ENCODE measurements around the gene CPA1. TPM values are rescaled to one million over a fixed set of nuclear protein-coding genes. Genes with fewer than 3 reads are reported as not detected.

CPA1 gene
- total and polyA plus RNA-seq, 10 donors = 0.79 to 8.1 (median 2.2) TPM

DNA sequence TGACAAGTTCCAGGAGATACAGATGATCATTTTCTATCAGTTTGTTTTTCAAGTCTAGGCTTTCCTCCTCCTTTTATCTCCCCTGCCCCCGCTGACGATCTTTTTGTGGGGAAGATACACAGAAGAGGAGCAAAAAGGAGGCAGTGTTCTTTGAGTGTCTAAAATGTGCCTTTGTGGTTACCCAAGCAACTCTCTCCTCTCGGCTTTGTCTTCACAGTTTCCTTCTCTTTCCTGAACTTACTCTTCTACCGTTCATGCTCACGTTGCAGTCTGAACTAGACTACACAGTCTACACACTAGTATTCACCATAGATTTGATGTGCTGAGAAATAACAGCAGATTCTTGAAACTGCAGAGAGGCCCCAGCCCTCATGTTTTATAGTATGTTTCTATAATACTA lies 36.9 kb downstream of the CPA1 start:
- no peaks in the 10 kb centered on the region for H3K27me3 ChIP-seq (replicated peaks in 1 of 7)
- no peak for DNase-seq
- WGBS, 5 donors = 22 to 46% (median 33%) methylated on average over 5 of the region's 5 CpGs
- intact Hi-C loops (cut with DNase I; ENCODE audit: low total_unique reads) = no loop called here
- no peak overlapping the region for H3K4me3 ChIP-seq
- H3K27ac ChIP-seq = peak overlapping the region in 1 of 8 donors; percentile 10
- peaks cover 0 to 5% (median 0%) of the 10 kb centered on the region in 6 donors for H3K36me3 ChIP-seq
- H3K9me3 ChIP-seq = no peaks in the 10 kb centered on the region
- peaks cover 0 to 29% (median 5%) of the 10 kb centered on the region in 6 donors for H3K4me1 ChIP-seq
- TF ChIP-seq POLR2AphosphoS5 (IDR thresholded peaks at IDR 0.05) (no peak), POLR2A (IDR thresholded peaks at IDR 0.05) (no peak), CTCF (IDR thresholded peaks at IDR 0.05 in 8 of 11, conservative IDR thresholded peaks at IDR 0.05 in 3 of 11) (no peak)

DNA sequence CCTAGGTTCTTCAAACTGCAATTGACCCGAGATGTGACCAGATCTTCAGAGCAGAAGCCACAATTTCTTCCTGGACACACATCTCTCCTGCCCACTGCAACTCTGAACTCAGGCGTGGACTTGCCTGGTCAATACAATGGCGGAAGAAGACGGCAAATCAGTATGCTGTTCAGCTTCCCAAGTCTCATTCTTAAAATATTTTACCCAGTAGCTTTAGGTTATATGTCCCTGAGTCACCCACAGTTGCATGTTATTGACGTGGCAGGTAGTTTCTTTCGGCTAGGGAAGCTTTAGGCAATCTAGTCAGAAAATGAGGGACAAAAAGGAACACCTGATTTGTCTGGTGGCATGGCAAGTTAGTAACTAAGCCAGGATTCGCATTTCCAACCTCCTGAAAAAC lies 38.0 kb downstream of the CPA1 start:
- 91 to 98% (median 95%) methylated on average over 7 of the region's 7 CpGs for WGBS, 5 donors
- H3K4me1 ChIP-seq = peaks cover 0 to 29% (median 5%) of the 10 kb centered on the region in 6 donors
- H3K36me3 ChIP-seq = peaks cover 0 to 5% (median 0%) of the 10 kb centered on the region in 6 donors
- TF ChIP-seq POLR2AphosphoS5 (IDR thresholded peaks at IDR 0.05) = no peak
- TF ChIP-seq CTCF (IDR thresholded peaks at IDR 0.05 in 8 of 11, conservative IDR thresholded peaks at IDR 0.05 in 3 of 11) = no peak
- TF ChIP-seq POLR2A (IDR thresholded peaks at IDR 0.05) = no peak
- H3K27me3 ChIP-seq (replicated peaks in 1 of 7) = no peaks in the 10 kb centered on the region
- no peak for DNase-seq
- H3K9me3 ChIP-seq = no peaks in the 10 kb centered on the region
- intact Hi-C loops (cut with DNase I; ENCODE audit: low total_unique reads) = no loop called here
- H3K4me3 ChIP-seq = no peak overlapping the region
- H3K27ac ChIP-seq = no peak overlapping the region

DNA sequence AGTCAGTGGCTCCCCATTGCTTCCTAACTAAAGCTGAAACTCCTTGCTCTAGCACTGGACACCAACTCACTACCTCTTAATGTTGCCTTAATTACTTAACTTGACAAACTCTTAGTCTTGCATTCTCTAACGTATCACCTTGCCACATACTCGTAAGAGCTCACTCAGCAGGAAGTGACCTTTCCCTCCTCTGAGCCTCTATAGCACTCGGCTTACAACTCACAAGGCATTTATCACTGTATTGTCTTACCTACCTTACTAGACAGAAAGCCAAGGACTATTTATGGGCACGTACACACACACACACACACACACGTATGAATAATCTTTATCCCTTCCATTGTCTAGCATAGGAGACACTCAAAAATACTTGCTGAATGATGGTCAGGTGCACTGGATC lies 39.4 kb downstream of the CPA1 start:
- WGBS, 5 donors = 56 to 77% (median 66%) methylated on average over 5 of the region's 5 CpGs
- Histone ChIP-seq H3K27me3 (replicated peaks in 1 of 7) (no peaks in the 10 kb centered on the region), H3K4me1 (peaks cover 0 to 23% (median 5%) of the 10 kb centered on the region in 6 donors), H3K9me3 (no peaks in the 10 kb centered on the region), H3K27ac (no peak overlapping the region), H3K36me3 (peaks cover 0 to 5% (median 0%) of the 10 kb centered on the region in 6 donors), H3K4me3 (no peak overlapping the region)
- DNase-seq = no peak
- intact Hi-C loops (cut with DNase I; ENCODE audit: low total_unique reads) = no loop called here
- TF ChIP-seq POLR2AphosphoS5 (IDR thresholded peaks at IDR 0.05) = no peak

GRCh38 chr7:130420943-130421578 lies 40.8 kb downstream of the CPA1 start:
- H3K4me1 ChIP-seq = peaks cover 0 to 11% (median 0%) of the 10 kb centered on the region in 6 donors
- intact Hi-C loops (cut with DNase I; ENCODE audit: low total_unique reads) = no loop called here
- no peak overlapping the region for H3K27ac ChIP-seq
- no peak for DNase-seq
- TF ChIP-seq CTCF (IDR thresholded peaks at IDR 0.05 in 8 of 11, conservative IDR thresholded peaks at IDR 0.05 in 3 of 11) (no peak), POLR2AphosphoS5 (IDR thresholded peaks at IDR 0.05) (no peak), POLR2A (IDR thresholded peaks at IDR 0.05) (no peak)
- H3K9me3 ChIP-seq = no peaks in the 10 kb centered on the region
- H3K4me3 ChIP-seq = no peak overlapping the region
- WGBS, 5 donors = 88 to 95% (median 92%) methylated on average over 4 of the region's 4 CpGs
- H3K27me3 ChIP-seq (replicated peaks in 1 of 7) = no peaks in the 10 kb centered on the region
- H3K36me3 ChIP-seq = peaks cover 0 to 5% (median 0%) of the 10 kb centered on the region in 6 donors
